ENCODE results near the gene PNMA8B. TPM values are rescaled to one million over a fixed set of nuclear protein-coding genes. Genes with fewer than 3 reads are reported as not detected.

The PNMA8B gene
- polyA plus RNA-seq, 1 experiment, result 0.17 TPM

DNA sequence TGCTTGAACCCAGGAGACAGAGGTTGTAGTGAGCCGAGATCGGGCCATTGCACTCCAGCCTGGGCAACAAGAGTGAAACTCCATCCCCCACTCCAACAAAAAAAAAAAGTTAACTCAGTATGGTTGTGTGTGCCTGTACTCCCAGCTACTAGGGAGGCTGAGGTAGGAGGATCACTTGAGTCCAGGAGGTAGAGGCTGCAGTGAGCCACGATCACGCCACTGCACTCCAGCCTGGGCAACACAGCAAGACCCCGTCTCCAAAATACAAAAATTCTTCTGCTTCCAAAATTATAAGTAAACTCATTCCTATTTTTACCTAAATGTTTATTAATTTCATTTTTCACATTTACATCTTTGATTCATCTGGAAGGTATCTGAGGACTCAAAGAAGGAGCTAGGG lies 38.7 kb downstream of the PNMA8B start:
- TF ChIP-seq, protein P1, sequence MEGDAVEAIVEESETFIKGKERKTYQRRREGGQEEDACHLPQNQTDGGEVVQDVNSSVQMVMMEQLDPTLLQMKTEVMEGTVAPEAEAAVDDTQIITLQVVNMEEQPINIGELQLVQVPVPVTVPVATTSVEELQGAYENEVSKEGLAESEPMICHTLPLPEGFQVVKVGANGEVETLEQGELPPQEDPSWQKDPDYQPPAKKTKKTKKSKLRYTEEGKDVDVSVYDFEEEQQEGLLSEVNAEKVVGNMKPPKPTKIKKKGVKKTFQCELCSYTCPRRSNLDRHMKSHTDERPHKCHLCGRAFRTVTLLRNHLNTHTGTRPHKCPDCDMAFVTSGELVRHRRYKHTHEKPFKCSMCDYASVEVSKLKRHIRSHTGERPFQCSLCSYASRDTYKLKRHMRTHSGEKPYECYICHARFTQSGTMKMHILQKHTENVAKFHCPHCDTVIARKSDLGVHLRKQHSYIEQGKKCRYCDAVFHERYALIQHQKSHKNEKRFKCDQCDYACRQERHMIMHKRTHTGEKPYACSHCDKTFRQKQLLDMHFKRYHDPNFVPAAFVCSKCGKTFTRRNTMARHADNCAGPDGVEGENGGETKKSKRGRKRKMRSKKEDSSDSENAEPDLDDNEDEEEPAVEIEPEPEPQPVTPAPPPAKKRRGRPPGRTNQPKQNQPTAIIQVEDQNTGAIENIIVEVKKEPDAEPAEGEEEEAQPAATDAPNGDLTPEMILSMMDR (IDR thresholded peaks at IDR 0.05; ENCODE audit: insufficient read depth, low read depth, low read length), result no peak
- POLR2A ChIA-PET, result no interaction called here
- Histone ChIP-seq H3K36me3 (ENCODE audit: control insufficient read depth, insufficient read depth, low read length) (no peaks in the 10 kb centered on the region), H3K4me3 (ENCODE audit: low read depth, low read length) (no peak overlapping the region), H3K27me3 (ENCODE audit: control insufficient read depth, insufficient read depth, low read length) (peaks cover 7% of the 10 kb centered on the region)
- CTCF ChIA-PET, result interaction anchor here (1.4 to 1.6 kb wide), 2 partner anchors 12 to 54 kb away, joined by 3 read pairs; no protein-coding TSS in a partner anchor
- no peak for DNase-seq (ENCODE audit: low read depth)

DNA sequence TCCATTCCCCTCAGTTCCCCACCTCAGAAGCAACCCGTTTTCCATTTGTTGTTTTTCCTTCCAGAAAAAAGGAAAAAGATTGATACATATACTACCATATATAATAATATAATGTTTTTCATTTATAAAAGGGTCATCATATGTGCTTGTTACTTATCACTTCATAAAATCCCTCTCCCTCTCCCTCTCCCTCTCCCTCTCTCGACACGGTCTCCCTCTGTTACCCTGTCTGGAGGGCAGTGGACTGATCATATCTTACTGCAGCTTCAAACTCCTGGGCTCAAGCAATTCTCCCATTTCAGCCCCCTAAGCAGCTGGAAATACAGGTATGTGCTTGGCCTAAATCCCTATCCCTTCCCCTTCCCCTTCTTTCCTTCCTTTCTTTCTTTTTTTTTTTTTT lies 41.4 kb downstream of the PNMA8B start:
- POLR2A ChIA-PET, result no interaction called here
- CTCF ChIA-PET, result no interaction called here
- peaks cover 7% of the 10 kb centered on the region for H3K27me3 ChIP-seq (ENCODE audit: control insufficient read depth, insufficient read depth, low read length)
- TF ChIP-seq, protein P1 (IDR thresholded peaks at IDR 0.05; ENCODE audit: insufficient read depth, low read depth, low read length), result no peak
- H3K36me3 ChIP-seq (ENCODE audit: control insufficient read depth, insufficient read depth, low read length), result no peaks in the 10 kb centered on the region
- H3K4me3 ChIP-seq (ENCODE audit: low read depth, low read length), result no peak overlapping the region
- DNase-seq (ENCODE audit: low read depth), result no peak

DNA sequence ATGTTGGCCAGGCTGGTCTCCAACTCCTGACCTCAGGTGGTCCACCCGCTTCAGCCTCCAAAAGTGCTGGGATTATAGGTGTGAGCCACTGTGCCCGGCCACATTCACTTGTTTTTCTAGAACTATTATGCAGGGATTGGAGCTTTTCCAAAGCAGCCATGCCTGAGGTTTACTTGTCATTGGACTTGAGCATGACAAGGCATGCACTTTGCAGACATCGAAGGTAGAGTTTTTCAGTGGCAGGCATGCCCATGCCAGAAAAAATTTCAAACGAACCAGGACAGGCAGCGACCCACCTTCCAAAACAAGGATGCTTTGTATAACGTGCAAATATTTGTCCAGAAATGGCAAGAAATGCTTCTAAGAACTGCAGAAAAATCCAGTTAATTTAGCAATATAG lies 42.0 kb downstream of the PNMA8B start:
- POLR2A ChIA-PET, result no interaction called here
- CTCF ChIA-PET, result no interaction called here
- TF ChIP-seq, protein P1 (IDR thresholded peaks at IDR 0.05; ENCODE audit: insufficient read depth, low read depth, low read length), result no peak

DNA sequence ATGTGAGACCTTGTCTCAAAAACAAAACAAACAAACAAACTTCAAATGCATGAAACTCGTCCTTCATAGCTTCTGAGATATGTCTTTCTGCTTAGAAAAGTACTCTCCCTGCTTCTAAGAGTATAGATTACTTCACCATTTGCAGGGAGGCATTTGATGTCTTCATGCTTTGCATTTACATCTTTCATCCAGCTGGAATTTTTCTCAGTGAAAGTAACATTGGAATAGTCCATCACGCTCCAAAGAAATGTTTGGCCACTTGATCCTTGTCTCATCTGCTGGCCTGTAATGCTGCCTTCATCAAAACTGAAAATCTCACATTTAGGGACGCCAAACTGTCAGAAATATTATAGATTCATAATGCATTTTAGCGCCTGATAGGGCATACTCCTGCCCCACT lies 43.5 kb downstream of the PNMA8B start:
- TF ChIP-seq, protein P1 (IDR thresholded peaks at IDR 0.05; ENCODE audit: insufficient read depth, low read depth, low read length), result no peak
- H3K36me3 ChIP-seq (ENCODE audit: control insufficient read depth, insufficient read depth, low read length), result no peaks in the 10 kb centered on the region
- H3K27me3 ChIP-seq (ENCODE audit: control insufficient read depth, insufficient read depth, low read length), result peaks cover 7% of the 10 kb centered on the region
- POLR2A ChIA-PET, result no interaction called here
- CTCF ChIA-PET, result interaction anchor here (0.8 kb wide), 1 partner anchor 77 kb away, joined by 5 read pairs; no protein-coding TSS in a partner anchor
- no peak for DNase-seq (ENCODE audit: low read depth)
- H3K4me3 ChIP-seq (ENCODE audit: low read depth, low read length), result no peak overlapping the region

More for the DNA sequence above, 42.0 kb downstream of the PNMA8B start:
- H3K4me3 ChIP-seq (ENCODE audit: low read depth, low read length), result no peak overlapping the region
- H3K36me3 ChIP-seq (ENCODE audit: control insufficient read depth, insufficient read depth, low read length), result no peaks in the 10 kb centered on the region
- peaks cover 7% of the 10 kb centered on the region for H3K27me3 ChIP-seq (ENCODE audit: control insufficient read depth, insufficient read depth, low read length)
- no peak for DNase-seq (ENCODE audit: low read depth)

DNA sequence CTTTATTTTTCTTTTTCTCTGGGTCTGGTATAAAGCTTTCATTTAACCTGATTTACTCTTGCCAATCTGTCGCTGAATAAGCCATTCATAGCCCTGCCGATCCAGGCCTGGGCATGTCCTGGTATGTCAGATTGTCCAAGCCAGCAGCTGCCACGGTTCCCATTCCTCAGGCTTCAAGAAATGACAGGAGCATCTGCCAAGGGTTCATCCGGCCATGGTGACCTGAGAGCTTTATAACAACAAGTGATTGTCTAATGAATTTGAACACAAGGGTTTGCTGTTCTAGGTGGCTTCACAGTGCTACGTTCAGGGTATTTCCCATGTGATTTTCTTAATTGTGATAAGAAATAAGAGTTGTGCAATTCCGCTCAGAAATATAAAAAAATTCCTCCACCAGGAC lies 44.3 kb downstream of the PNMA8B start:
- DNase-seq (ENCODE audit: low read depth), result no peak
- ChIA-PET POLR2A (no interaction called here), CTCF (no interaction called here)
- TF ChIP-seq, protein P1 (IDR thresholded peaks at IDR 0.05; ENCODE audit: insufficient read depth, low read depth, low read length), result no peak
- Histone ChIP-seq H3K27me3 (ENCODE audit: control insufficient read depth, insufficient read depth, low read length) (peaks cover 7% of the 10 kb centered on the region), H3K36me3 (ENCODE audit: control insufficient read depth, insufficient read depth, low read length) (no peaks in the 10 kb centered on the region), H3K4me3 (ENCODE audit: low read depth, low read length) (no peak overlapping the region)
